Measurements from ENCODE around the gene CCDC149.

Gene CCDC149

GRCh38 chr4:24794051-24794450, 118.8 kb downstream of the CCDC149 start:
- no peak for TF ChIP-seq CTCF (IDR thresholded peaks at IDR 0.05; ENCODE audit: control extremely low read depth, extremely low read depth, low read depth, missing control alignments)
- DNase-seq (ENCODE audit: extremely low spot score): no peak
- CTCF ChIA-PET: interaction anchor here (1.4 kb wide), 1 partner anchor 22 kb away, joined by 3 read pairs; no protein-coding TSS in a partner anchor
- POLR2A ChIA-PET: no interaction called here

GRCh38 chr4:24793219-24794005, 119.4 kb downstream of the CCDC149 start:
- no peak for TF ChIP-seq CTCF (IDR thresholded peaks at IDR 0.05; ENCODE audit: control extremely low read depth, extremely low read depth, low read depth, missing control alignments)
- CTCF ChIA-PET: interaction anchor here (1.2 to 1.4 kb wide), 2 partner anchors 10 to 21 kb away, joined by 3 read pairs; no protein-coding TSS in a partner anchor
- POLR2A ChIA-PET: no interaction called here
- no peak for DNase-seq (ENCODE audit: extremely low spot score)

- DNase-seq (ENCODE audit: extremely low spot score): no peak
- CTCF ChIA-PET: interaction anchor here (1.2 to 1.4 kb wide), 2 partner anchors 10 to 21 kb away, joined by 3 read pairs; no protein-coding TSS in a partner anchor
- no peak for TF ChIP-seq CTCF (IDR thresholded peaks at IDR 0.05; ENCODE audit: control extremely low read depth, extremely low read depth, low read depth, missing control alignments)
- POLR2A ChIA-PET: no interaction called here
These were observed 120.3 kb downstream of the CCDC149 start for GRCh38 chr4:24792552-24792951.

GRCh38 chr4:24791043-24791442, 121.8 kb downstream of the CCDC149 start:
- no peak for DNase-seq (ENCODE audit: extremely low spot score)
- ChIA-PET POLR2A (no interaction called here), CTCF (no interaction called here)
- no peak for TF ChIP-seq CTCF (IDR thresholded peaks at IDR 0.05; ENCODE audit: control extremely low read depth, extremely low read depth, low read depth, missing control alignments)

- no peak for TF ChIP-seq CTCF (IDR thresholded peaks at IDR 0.05; ENCODE audit: control extremely low read depth, extremely low read depth, low read depth, missing control alignments)
- ChIA-PET POLR2A (no interaction called here), CTCF (interaction anchor here (1.2 to 1.9 kb wide), 2 partner anchors 9 to 13 kb away, joined by 3 to 5 read pairs; no protein-coding TSS in a partner anchor)
- no peak for DNase-seq (ENCODE audit: extremely low spot score)
These were observed 129.3 kb downstream of the CCDC149 start for GRCh38 chr4:24783506-24783905.

GRCh38 chr4:24781999-24782745, 130.7 kb downstream of the CCDC149 start:
- no peak for TF ChIP-seq CTCF (IDR thresholded peaks at IDR 0.05; ENCODE audit: control extremely low read depth, extremely low read depth, low read depth, missing control alignments)
- CTCF ChIA-PET: interaction anchor here (0.9 to 1.9 kb wide), 3 partner anchors 10 to 12 kb away, joined by 3 to 5 read pairs (median 3); no protein-coding TSS in a partner anchor
- DNase-seq (ENCODE audit: extremely low spot score): no peak
- POLR2A ChIA-PET: no interaction called here
